Activated B cell treated with CpG ODN at 0.5 μM for 24 hours (primary cell): ENCODE data around the gene RGS10. TPM values are rescaled to one million over a fixed set of nuclear protein-coding genes. Genes with fewer than 3 reads are reported as not detected.

Experiments used
- ATAC-seq: fragments of 200-7000 bp; cut with Tn5 transposase; one replicate; pipeline ENCODE4 v1.10.0; 2021; ENCODE audit warnings: low read depth, mild to moderate bottlenecking, moderate library complexity
- CTCF ChIA-PET: fragments of 350-600 bp; sonication (Branson Sonifier 250); formaldehyde crosslinking; loops from one replicate; lab custom pipeline; 2021; ENCODE audit warnings: antibody characterized with exemption; lab: Charles Lee
- POLR2A ChIA-PET: fragments of 350-600 bp; sonication (Branson Sonifier 250); formaldehyde crosslinking; loops from one replicate; lab custom pipeline; 2021; ENCODE audit warnings: antibody characterized with exemption; lab: Charles Lee
- DNase-seq: peaks from one replicate; pipeline ENCODE4 v3.0.0; 2022
- H3K27ac Mint-ChIP-seq: one replicate; pipeline ENCODE4 v1.8.0; 2020; ENCODE audit warnings: mixed read lengths
- H3K27me3 Mint-ChIP-seq: one replicate; pipeline ENCODE4 v1.8.0; 2021; ENCODE audit warnings: mixed read lengths
- H3K36me3 Mint-ChIP-seq: one replicate; pipeline ENCODE4 v1.8.0; 2021; ENCODE audit warnings: low read depth, mixed read lengths
- H3K4me1 Mint-ChIP-seq: one replicate; pipeline ENCODE4 v1.8.0; 2021; ENCODE audit warnings: mixed read lengths
- H3K4me3 Mint-ChIP-seq: one replicate; pipeline ENCODE4 v1.8.0; 2020; ENCODE audit warnings: mild to moderate bottlenecking, mixed read lengths
- H3K9me3 Mint-ChIP-seq: one replicate; pipeline ENCODE4 v1.8.0; 2020; ENCODE audit warnings: mixed read lengths
- intact Hi-C: fragments of 100-400 bp; cut with micrococcal nuclease; formaldehyde crosslinking; loops from one replicate; pipeline ENCODE4 v1.15.1; 2024
- total RNA-seq: library from RNA; stranded (reverse); gene quantifications from 2 replicates; pipeline ENCODE4 v1.2.3, GENCODE V29; 2022
- TF ChIP-seq, protein P1 (sequence below): fragments of 200-600 bp; IDR thresholded peaks from one replicate; pipeline ENCODE4 v1.8.0; 2022; ENCODE audit warnings: antibody characterized with exemption, mild to moderate bottlenecking

Gene RGS10
- total RNA-seq, 1 donor from 2014 or later = 53.5 TPM

DNA sequence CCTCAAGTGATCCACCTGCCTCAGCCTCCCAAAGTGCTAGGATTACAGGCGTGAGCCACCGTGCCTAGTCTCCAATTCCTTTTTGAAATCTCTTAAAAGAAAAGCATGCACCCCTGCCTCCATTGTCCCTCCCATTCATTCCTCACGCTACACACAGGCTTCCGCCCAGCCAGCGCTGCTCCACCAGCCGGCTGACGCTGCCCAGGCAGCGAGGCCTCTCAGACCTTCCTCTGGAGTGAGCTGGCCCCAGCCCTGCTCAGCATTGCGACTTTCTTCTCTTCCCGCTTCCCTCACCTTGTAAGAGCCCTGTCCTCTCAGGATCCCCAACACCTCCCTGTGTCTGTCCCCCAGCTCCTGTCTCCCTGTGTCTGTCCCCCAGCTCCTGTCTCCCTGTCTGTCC lies 23.6 kb downstream of the RGS10 start:
- H3K4me1 Mint-ChIP-seq = peaks cover 34% of the 10 kb centered on the region

DNA sequence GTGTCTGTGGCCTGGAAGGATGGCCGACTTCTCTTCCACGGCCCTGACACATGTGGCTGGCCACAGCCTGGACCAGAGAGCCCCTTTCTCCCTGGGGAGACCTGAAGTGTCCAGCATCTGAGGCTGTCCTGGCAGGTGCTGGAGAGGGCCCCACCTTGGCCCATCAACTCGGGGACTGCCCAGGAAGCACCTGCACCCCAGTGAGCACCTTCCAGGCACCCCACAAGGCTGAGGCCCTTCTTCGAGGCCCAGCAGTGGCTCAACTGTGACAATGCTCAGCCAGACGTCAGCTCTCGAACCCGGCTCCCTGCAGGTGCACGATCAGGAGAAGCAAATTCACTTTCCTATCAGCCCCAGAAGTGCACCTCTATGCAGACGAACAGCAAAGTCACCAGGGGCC lies 24.3 kb downstream of the RGS10 start:
- Mint-ChIP-seq H3K27me3 (no peaks in the 10 kb centered on the region), H3K9me3 (no peaks in the 10 kb centered on the region), H3K27ac (peak overlapping the region; percentile 94), H3K4me1 (peaks cover 34% of the 10 kb centered on the region), H3K4me3 (peak overlapping the region; percentile 67), H3K36me3 (peaks cover 18% of the 10 kb centered on the region)
- CTCF ChIA-PET = interaction anchor here (0.7 to 1.8 kb wide), 5 partner anchors 25 to 311 kb away, joined by 3 to 14 read pairs (median 5); partner anchors contain the start of genes GRK5 and RGS10
- TF ChIP-seq, protein P1, sequence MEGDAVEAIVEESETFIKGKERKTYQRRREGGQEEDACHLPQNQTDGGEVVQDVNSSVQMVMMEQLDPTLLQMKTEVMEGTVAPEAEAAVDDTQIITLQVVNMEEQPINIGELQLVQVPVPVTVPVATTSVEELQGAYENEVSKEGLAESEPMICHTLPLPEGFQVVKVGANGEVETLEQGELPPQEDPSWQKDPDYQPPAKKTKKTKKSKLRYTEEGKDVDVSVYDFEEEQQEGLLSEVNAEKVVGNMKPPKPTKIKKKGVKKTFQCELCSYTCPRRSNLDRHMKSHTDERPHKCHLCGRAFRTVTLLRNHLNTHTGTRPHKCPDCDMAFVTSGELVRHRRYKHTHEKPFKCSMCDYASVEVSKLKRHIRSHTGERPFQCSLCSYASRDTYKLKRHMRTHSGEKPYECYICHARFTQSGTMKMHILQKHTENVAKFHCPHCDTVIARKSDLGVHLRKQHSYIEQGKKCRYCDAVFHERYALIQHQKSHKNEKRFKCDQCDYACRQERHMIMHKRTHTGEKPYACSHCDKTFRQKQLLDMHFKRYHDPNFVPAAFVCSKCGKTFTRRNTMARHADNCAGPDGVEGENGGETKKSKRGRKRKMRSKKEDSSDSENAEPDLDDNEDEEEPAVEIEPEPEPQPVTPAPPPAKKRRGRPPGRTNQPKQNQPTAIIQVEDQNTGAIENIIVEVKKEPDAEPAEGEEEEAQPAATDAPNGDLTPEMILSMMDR = no peak
- ATAC-seq (no peak), DNase-seq (peak; percentile 30)
- POLR2A ChIA-PET = interaction anchor here (0.8 to 3.1 kb wide), 10 partner anchors 12 to 374 kb away, joined by 3 to 36 read pairs (median 6); partner anchors contain the start of genes RGS10, SEC23IP and TIAL1
- intact Hi-C loops = loop anchor here (5.0 kb wide), 1 partner anchor 184 kb away; no protein-coding TSS in a partner anchor

More for the DNA sequence above, 23.6 kb downstream of the RGS10 start:
- H3K27me3 Mint-ChIP-seq = no peaks in the 10 kb centered on the region
- DNase-seq (no peak), ATAC-seq (no peak)
- TF ChIP-seq, protein P1 = no peak
- H3K36me3 Mint-ChIP-seq = peaks cover 20% of the 10 kb centered on the region
- H3K4me3 Mint-ChIP-seq = peak overlapping the region; percentile 50
- ChIA-PET CTCF (interaction anchor here (1.3 kb wide), 1 partner anchor 73 kb away, joined by 3 read pairs; no protein-coding TSS in a partner anchor), POLR2A (interaction anchor here (0.6 to 3.1 kb wide), 5 partner anchors 24 to 441 kb away, joined by 4 to 36 read pairs (median 5); partner anchors contain the start of genes RGS10 and TIAL1)
- H3K27ac Mint-ChIP-seq = peak overlapping the region; percentile 94
- intact Hi-C loops = loop anchor here (5.0 kb wide), 1 partner anchor 183 kb away; no protein-coding TSS in a partner anchor
- H3K9me3 Mint-ChIP-seq = no peaks in the 10 kb centered on the region

DNA sequence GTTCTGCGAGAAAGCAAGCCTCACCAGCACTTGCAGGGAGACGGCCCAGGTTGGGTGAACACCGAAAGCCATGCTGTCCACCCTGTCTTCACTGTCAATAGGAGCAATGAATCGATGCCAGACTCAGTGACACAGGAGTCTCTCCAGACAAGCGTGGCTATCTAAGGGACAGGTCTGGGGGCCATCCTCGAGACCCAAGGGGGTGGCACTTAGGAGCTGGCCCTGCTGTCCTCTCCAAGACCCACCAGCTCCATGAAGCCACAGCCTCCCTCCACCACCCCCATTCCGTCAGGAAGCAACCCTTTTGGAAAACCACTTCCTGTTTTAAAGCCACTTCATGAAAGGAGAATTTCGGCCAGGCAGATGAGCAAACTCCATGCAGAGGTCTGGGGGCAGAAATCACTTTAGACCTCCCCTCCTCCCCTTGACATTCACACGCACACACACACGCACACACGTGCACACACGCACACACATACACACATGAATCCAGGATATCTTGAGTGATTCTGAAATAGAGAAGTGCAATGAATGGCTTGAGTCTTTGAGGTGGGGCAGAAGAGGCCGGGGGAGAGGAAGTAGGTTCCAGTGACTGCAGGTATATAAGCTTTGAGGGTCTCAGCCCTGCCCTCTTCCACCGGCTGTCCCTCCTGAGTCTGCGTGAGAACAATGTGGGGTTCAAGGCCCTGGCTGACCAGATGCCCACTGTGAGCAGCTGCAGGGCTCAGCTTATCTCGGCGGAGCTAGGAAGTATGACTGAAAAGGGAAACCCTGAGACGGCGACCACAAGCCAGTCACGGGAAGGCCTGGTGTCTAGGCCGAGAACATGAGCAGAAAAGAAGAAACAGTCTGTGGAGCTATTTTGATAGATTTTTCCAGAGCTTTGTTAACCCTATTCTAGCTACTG lies 25.0 kb downstream of the RGS10 start:
- Mint-ChIP-seq H3K27ac (peak overlapping the region; percentile 94), H3K36me3 (peaks cover 18% of the 10 kb centered on the region), H3K9me3 (no peaks in the 10 kb centered on the region), H3K27me3 (no peaks in the 10 kb centered on the region), H3K4me3 (peak overlapping the region; percentile 67), H3K4me1 (peaks cover 34% of the 10 kb centered on the region)
- DNase-seq (peak; percentile 59), ATAC-seq (peak; percentile 71)
- POLR2A ChIA-PET = interaction anchor here (0.8 to 3.1 kb wide), 15 partner anchors 13 to 437 kb away, joined by 3 to 36 read pairs (median 6); partner anchors contain the start of genes EIF3A, RGS10, SEC23IP and TIAL1
- intact Hi-C loops = loop anchor here (1.0 to 5.0 kb wide), 7 partner anchors 15 to 339 kb away; partner anchors contain the start of gene PRDX3
- TF ChIP-seq, protein P1 = no peak
- CTCF ChIA-PET = interaction anchor here (0.7 to 1.8 kb wide), 6 partner anchors 9 to 311 kb away, joined by 3 to 14 read pairs (median 4); partner anchors contain the start of genes GRK5 and RGS10

- Mint-ChIP-seq H3K4me1 (peaks cover 34% of the 10 kb centered on the region), H3K9me3 (no peaks in the 10 kb centered on the region), H3K27me3 (no peaks in the 10 kb centered on the region), H3K36me3 (peaks cover 15% of the 10 kb centered on the region), H3K4me3 (peak overlapping the region; percentile 67), H3K27ac (peak overlapping the region; percentile 94)
- TF ChIP-seq, protein P1 = no peak
- intact Hi-C loops = loop anchor here (1.0 to 5.0 kb wide), 7 partner anchors 14 to 338 kb away; partner anchors contain the start of gene PRDX3
- ATAC-seq (peak; percentile 52), DNase-seq (peak; percentile 42)
- ChIA-PET CTCF (interaction anchor here (1.1 to 1.8 kb wide), 4 partner anchors 27 to 307 kb away, joined by 3 to 7 read pairs (median 4); no protein-coding TSS in a partner anchor), POLR2A (interaction anchor here (1.2 to 3.1 kb wide), 10 partner anchors 14 to 436 kb away, joined by 3 to 36 read pairs (median 6); partner anchors contain the start of genes EIF3A, RGS10, SEC23IP and TIAL1)
Measured at GRCh38 chr10:119516381-119517234, 25.9 kb downstream of the RGS10 start.
